IPS-18a (cell line): ENCODE results near the gene RMRP.
A peak's percentile ranks its signal among the peaks of the same experiment; 100 is the strongest.

Source experiments
- H3K27ac ChIP-seq: one replicate; pipeline ENCODE4 v1.5.1; 2013; ENCODE audit warnings: low read length
- H3K27me3 ChIP-seq: one replicate; pipeline ENCODE4 v1.6.1; 2013; ENCODE audit warnings: mild to moderate bottlenecking, low read length; ENCODE audit not compliant: control insufficient read depth, insufficient read depth
- H3K36me3 ChIP-seq: one replicate; pipeline ENCODE4 v1.6.1; 2013; ENCODE audit warnings: low read depth, low read length; ENCODE audit not compliant: control insufficient read depth
- H3K4me1 ChIP-seq: one replicate; pipeline ENCODE4 v1.6.1; 2013; ENCODE audit warnings: low read depth, low read length; ENCODE audit not compliant: control insufficient read depth
- H3K4me3 ChIP-seq: one replicate; pipeline ENCODE4 v1.5.1; 2013; ENCODE audit warnings: low read length
- H3K9ac ChIP-seq: one replicate; pipeline ENCODE4 v1.6.1; 2013; ENCODE audit warnings: mild to moderate bottlenecking, low read length, moderate library complexity
- H3K9me3 ChIP-seq: one replicate; pipeline ENCODE4 v1.6.1; 2013; ENCODE audit warnings: low read depth, low read length; ENCODE audit not compliant: control insufficient read depth

The RMRP gene

DNA sequence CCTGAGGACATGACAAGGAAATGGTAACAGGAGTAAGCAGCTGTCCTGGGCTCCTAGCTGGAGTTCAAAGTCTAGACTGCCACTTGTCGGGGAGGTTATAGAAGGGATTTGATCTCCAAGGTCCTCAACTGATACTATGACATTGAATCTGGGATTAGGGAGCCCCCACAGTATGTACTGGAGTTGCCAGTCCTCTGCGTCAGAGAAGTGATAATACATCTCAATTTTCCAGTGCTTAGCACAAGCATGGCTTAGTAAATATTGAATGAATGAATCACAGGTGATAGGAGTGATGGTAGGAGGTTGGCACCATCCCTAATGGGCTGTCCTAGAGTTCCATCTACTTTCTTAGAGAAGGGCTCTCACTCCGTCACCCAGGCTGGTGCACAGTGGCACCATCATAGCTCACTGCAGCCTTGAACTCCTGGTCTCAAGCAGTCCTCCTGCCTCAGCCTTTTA, 38.2 kb upstream of the RMRP start:
- Histone ChIP-seq H3K36me3 (peaks cover 42% of the 10 kb centered on the region), H3K27ac (no peak overlapping the region), H3K9me3 (no peaks in the 10 kb centered on the region), H3K4me3 (no peak overlapping the region), H3K4me1 (no peaks in the 10 kb centered on the region), H3K9ac (no peak overlapping the region), H3K27me3 (no peaks in the 10 kb centered on the region)

DNA sequence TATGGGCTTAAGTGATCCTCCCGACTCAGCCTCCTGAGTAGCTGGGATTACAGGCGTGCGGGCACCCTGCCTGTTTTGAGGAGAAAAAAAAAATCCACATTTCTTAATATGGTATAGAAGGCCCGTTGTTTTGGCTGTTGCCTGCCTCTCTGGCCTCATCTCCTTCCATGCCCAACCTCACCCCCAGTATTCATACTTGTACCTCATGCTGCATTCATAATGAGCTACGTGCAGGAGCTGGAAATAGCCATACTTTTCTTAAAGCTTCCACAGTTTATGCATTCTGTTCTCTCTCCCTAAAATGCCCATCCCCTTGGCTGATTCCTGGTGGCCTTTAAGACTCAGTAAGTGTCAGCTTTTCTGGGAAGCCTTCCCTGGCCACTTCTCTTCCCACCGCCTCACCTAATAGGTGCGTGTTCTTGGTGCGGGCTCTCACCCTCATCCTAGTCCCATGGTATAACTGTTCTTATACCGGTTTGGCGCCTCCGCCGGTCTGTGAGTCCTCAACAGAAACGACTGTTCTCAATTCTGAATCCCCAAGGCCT, 34.0 kb upstream of the RMRP start:
- Histone ChIP-seq H3K27me3 (no peaks in the 10 kb centered on the region), H3K4me3 (peak overlapping the region; percentile 76), H3K9me3 (no peaks in the 10 kb centered on the region), H3K9ac (no peak overlapping the region), H3K4me1 (peaks cover 4% of the 10 kb centered on the region), H3K27ac (no peak overlapping the region), H3K36me3 (peaks cover 8% of the 10 kb centered on the region)

DNA sequence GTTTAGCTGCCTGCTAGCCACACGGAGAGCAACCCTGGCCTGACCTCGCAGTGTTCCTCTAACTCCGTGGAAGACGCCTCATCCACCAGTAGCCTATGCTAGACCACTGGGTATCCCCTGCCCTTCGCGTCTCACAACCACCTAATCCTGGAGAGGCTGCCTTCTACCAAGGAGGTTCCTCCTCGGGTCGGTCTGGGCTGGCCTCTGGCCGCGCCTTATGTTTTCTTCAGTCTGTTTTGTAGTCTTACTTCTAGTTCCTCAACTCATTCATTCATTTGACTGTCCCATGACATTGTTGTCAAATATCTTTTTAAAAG, 33.5 kb upstream of the RMRP start:
- Histone ChIP-seq H3K9me3 (no peaks in the 10 kb centered on the region), H3K9ac (peak overlapping the region; percentile 79), H3K4me1 (peaks cover 4% of the 10 kb centered on the region), H3K27me3 (no peaks in the 10 kb centered on the region), H3K36me3 (peaks cover 12% of the 10 kb centered on the region), H3K4me3 (peak overlapping the region; percentile 76), H3K27ac (no peak overlapping the region)

DNA sequence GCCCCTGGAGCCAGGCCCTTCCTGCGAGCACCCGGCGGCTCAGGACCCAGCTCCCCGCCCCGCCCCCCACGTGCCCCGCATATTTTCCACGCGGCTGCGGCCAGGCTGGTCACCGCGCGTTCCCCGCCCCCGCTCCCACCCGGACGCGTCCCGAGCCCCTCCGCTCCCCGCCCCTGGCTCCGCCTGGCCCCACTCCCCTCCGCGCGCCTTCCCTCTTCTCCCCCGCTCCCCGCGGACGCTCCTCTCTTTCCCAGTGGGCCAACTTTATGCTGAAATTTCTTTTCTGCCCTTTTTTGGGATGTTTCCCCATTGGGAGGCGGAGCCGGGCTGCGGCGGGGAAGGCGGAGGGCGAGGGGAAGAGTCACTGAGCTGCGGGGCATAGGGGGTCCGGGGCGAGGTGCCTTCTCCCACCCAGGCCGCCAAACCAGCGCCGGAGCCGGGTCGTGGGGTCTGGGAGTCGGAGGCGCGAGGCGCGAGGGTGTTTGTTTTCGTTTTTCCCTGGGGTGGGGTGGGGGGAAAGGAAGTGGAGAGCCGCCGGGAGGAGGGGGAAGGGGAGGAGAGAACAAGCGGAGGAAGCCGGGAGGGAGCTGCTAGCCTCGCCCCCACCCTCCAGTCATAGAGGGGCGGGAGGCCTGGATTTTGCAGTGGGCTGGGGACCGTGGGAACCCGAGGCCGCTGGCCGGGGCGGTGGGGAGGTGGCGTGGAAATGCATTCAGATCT, 33.0 kb upstream of the RMRP start:
- Histone ChIP-seq H3K27ac (no peak overlapping the region), H3K36me3 (peaks cover 14% of the 10 kb centered on the region), H3K4me3 (peak overlapping the region; percentile 76), H3K27me3 (no peaks in the 10 kb centered on the region), H3K4me1 (peaks cover 4% of the 10 kb centered on the region), H3K9ac (peak overlapping the region; percentile 79), H3K9me3 (no peaks in the 10 kb centered on the region)

DNA sequence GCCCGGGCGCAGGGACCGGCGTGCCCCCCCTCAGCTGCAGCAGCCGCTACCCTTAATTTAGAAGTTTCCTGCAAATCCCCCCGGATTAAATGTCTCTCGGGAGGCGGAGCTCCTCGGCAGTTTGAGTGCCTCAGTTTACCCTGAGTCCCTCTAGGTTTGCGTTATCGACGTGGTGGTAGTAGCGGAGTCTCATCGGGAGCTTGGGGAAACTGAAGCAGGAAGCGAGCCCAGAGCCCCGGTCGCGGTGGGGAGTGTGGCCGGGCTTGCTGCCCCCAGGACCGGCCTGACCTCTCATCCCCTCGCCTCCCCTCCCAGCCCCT, 32.4 kb upstream of the RMRP start:
- H3K27me3 ChIP-seq: no peaks in the 10 kb centered on the region
- no peak overlapping the region for H3K27ac ChIP-seq
- H3K4me3 ChIP-seq: peak overlapping the region; percentile 76

DNA sequence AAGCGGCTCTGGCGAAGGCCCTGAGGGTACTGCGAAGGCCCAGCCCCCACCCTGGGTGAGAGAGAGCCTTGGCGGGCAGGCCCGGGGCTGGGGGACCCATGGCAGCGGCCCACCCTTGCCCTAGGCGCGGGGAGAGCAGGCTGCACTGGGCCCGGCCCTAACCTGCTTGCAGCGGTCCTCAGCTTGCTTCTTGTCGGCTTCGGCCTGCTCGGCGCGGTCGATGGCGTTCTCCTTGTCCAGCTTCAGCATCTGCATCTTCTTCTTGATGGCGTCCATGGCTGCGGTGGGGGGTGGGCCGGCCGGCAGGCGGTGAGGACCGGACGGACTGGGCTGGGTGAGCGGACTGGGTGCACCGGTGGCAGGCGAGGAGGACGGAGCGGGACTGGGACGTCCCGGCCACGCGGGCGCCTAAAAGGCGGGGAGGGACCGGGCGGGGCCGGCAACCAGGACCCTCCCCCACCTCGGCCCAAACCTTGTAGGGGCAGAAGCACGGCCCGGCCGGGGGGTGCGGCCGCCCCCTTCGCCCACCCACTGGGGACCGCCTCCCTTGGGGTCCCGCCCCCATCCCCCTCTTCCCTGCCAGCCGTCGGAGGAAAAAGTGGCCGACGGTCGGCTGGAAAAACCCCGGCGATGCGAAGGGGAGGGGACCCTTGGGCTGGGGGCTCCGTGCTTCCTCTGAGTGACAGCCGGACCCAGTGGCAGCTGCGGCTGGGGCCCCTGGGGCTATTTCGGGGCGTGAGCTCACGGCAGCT, 31.9 kb upstream of the RMRP start, which contains the start of gene TPM2:
Gene TPM2, minus strand, starts transcription at position 384 of the 752 bp plus-strand sequence. Its CDS starts 108 bp downstream, at position 276.
- Histone ChIP-seq H3K27me3 (no peaks in the 10 kb centered on the region), H3K4me1 (peaks cover 4% of the 10 kb centered on the region), H3K9ac (peak within 1 kb of the TSS; percentile 79), H3K27ac (no peak within 1 kb of the TSS), H3K9me3 (no peaks in the 10 kb centered on the region), H3K4me3 (peak within 1 kb of the TSS; percentile 76), H3K36me3 (peaks cover 22% of the 10 kb centered on the region)

More for the DNA sequence above, 32.4 kb upstream of the RMRP start:
- Histone ChIP-seq H3K9me3 (no peaks in the 10 kb centered on the region), H3K36me3 (peaks cover 17% of the 10 kb centered on the region), H3K4me1 (peaks cover 4% of the 10 kb centered on the region), H3K9ac (peak overlapping the region; percentile 79)

DNA sequence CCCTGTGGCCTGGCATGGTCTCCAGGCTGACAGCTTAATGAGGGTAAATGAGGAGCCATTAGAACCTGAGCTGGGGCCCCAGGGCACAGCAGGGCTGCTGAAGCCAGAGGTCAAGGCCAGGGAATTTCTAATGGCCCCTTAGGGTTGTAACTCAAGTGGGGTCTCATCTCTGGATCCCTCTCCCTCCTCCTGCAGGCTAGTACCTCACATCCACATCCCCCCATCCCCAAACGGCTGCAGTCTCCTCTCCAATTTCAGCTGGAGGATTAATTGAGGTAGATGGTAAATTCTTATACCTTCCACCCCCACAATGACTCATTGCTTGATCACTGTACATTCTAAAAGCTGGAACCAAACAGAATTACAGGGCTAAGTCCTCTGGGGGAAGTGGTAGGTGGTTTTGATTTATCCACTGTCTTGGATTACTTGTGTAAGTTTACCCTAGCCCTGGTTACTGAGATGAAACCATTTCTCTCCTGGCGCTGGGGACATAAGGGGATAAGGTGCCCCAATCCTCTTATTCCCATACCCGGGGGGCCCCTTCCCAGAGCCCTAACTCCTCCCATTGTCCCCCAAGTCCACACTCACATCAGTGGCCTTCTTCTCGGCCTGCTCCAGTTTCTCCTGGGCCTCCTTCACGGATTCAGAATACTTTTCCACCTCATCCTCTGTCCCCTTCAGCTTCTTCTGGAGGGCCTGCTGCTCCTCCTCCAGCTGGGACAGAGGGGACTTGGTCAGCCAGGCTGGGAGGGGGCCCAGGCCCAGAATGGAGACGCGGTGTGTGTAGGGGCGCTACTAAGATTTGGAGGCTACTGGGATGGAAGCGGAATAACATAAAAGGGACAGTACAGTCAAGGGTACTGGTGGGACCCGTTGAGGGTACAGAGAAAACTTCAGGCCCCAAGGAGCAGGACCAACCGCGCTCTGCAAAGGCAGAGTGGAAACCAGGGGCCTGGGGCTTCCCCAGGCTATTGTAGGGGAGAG, 31.0 kb upstream of the RMRP start:
- Histone ChIP-seq H3K27me3 (no peaks in the 10 kb centered on the region), H3K36me3 (peaks cover 31% of the 10 kb centered on the region), H3K4me3 (peak overlapping the region; percentile 76), H3K9ac (peak overlapping the region; percentile 79), H3K4me1 (peaks cover 4% of the 10 kb centered on the region), H3K9me3 (no peaks in the 10 kb centered on the region), H3K27ac (no peak overlapping the region)

DNA sequence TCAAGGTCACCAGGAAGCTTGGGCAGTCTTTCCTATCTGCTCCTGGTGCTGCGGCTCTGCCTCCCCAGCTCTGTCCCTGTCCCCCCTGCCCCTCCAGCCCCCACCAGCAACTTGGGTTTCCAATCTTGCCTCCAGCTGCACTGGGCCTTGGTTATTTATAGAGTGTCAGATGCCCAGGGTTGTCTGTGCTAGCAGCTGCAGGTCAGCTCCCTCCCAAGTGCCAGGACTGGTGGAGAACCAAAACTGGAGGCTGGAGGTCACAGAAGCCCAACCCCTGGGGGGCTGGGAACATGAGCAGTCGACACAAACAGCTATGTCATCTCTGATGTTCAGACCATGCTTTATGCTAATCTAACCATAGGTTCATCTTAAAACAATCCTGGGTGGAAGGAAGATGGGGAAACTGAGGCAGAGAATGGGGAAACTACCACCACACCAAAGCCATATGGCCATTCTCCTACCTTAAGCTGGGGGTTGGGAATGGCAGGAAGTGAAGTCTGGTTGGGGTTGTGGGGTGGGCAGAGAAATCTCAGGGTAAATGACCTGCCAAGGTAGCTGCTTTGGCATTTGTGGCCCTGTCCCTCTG, 30.2 kb upstream of the RMRP start:
- no peaks in the 10 kb centered on the region for H3K9me3 ChIP-seq
- no peak overlapping the region for H3K9ac ChIP-seq
- no peaks in the 10 kb centered on the region for H3K27me3 ChIP-seq
- peak overlapping the region; percentile 76 for H3K4me3 ChIP-seq
- peaks cover 39% of the 10 kb centered on the region for H3K36me3 ChIP-seq
- H3K27ac ChIP-seq: no peak overlapping the region
- H3K4me1 ChIP-seq: peaks cover 4% of the 10 kb centered on the region

DNA sequence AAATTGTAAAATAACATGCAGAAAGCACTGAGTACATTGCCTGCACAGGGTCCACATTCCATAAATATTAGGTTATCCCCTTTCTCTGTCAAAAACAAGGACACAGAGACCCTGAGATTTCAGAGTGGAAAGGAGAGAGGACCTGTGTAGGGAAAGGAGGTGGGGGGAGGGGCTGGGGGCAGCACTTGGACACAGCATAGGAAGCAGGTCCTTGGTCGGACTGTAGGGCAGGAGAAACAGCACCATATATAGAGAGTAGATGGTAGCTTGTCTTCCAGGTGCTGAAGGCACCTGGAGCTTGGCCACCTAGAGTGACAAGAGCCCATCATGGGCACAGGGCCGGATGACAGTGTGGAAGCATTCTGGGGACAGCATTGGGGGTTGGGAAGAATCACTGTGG, 29.5 kb upstream of the RMRP start:
- Histone ChIP-seq H3K9ac (no peak overlapping the region), H3K27ac (no peak overlapping the region), H3K36me3 (peaks cover 47% of the 10 kb centered on the region)

DNA sequence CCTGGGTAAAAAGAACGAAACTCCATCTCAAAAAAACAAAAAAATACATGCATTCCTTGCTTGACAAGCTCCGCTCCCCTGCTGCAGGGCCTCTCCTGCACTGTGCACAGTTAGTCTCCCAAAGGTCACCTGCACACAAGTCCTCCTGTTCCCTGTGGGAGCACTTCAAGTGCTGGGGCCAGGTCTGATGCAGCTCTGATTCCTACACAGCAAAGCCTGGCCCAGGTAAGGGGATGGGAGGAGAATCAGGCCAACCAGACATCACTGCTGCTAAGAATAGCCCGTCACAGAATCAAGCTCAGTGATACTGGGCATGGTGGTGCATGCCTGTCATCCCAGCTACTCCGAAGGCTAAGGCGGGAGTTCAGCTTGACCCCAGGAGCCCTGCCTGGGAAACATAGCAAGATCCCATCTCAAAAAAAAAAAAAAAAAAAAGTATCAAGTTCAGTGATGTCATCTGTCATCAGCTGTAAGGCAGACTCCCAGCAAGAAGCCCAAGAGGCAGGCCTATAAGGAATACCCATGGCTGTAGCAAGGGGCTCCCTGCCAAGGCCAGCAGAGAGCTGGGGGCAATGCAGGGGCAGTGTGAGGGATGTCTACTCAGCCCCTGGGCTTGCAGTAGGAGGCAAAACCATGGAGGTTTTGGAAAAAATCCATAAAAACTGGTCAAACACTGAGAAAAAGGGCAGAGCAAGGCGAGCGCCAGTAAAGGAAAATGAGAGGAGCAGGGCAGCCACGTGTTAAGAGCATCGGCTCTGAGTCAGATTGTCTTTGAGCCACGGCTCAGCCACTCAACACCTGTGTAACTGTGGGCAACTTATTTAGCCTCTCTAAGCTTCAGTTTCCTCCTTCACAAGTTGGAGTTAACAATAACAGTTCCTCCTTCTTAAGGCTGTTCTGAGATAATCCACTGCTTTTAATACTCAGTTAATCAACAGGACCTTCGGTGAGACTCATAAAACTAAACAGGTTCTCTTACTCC, 28.7 kb upstream of the RMRP start:
- Histone ChIP-seq H3K27ac (no peak overlapping the region), H3K9me3 (no peaks in the 10 kb centered on the region), H3K4me3 (no peak overlapping the region), H3K4me1 (peaks cover 4% of the 10 kb centered on the region), H3K36me3 (peaks cover 50% of the 10 kb centered on the region), H3K27me3 (no peaks in the 10 kb centered on the region), H3K9ac (no peak overlapping the region)

More for the DNA sequence above, 29.5 kb upstream of the RMRP start:
- Histone ChIP-seq H3K9me3 (no peaks in the 10 kb centered on the region), H3K4me3 (no peak overlapping the region), H3K4me1 (peaks cover 4% of the 10 kb centered on the region), H3K27me3 (no peaks in the 10 kb centered on the region)
